MM.1S (cell line): ENCODE measurements around the gene JPT2.

Source experiments
- DNase-seq: peaks from one replicate; pipeline ENCODE4 v3.0.0-alpha.2; 2015
- H2AFZ ChIP-seq: fragments of 300-600 bp; sonication (generic); 2 replicates; pipeline ENCODE4 v1.6.0; 2016; ENCODE audit warnings: antibody characterized with exemption, low read length
- H3F3A ChIP-seq: fragments of 300-600 bp; sonication (generic); 2 replicates; pipeline ENCODE4 v1.6.1; 2016; ENCODE audit warnings: mild to moderate bottlenecking, antibody characterized with exemption, low read length, moderate library complexity, mixed read lengths; ENCODE audit not compliant: insufficient read depth
- H3K27ac ChIP-seq: fragments of 300-600 bp; sonication (generic); 2 replicates; pipeline ENCODE4 v1.5.1; 2016; ENCODE audit warnings: mild to moderate bottlenecking, low read length
- H3K27me3 ChIP-seq: fragments of 300-600 bp; sonication (generic); replicated peaks from 2 replicates; pipeline ENCODE4 v1.6.0; 2016; ENCODE audit warnings: low read length; ENCODE audit not compliant: insufficient read depth
- H3K36me3 ChIP-seq: fragments of 300-600 bp; sonication (generic); replicated peaks from 2 replicates; pipeline ENCODE4 v1.6.1; 2016; ENCODE audit warnings: mild to moderate bottlenecking, low read length, mixed read lengths; ENCODE audit not compliant: insufficient read depth
- H3K4me1 ChIP-seq: fragments of 300-600 bp; sonication (generic); 2 replicates; pipeline ENCODE4 v1.6.1; 2016; ENCODE audit warnings: low read length, mixed read lengths
- H3K4me2 ChIP-seq: fragments of 300-600 bp; sonication (generic); 2 replicates; pipeline ENCODE4 v1.6.0; 2016; ENCODE audit warnings: low read depth, low read length
- H3K4me3 ChIP-seq: fragments of 300-600 bp; sonication (generic); 2 replicates; pipeline ENCODE4 v1.5.1; 2016; ENCODE audit warnings: low read length, mixed read lengths
- H3K79me2 ChIP-seq: fragments of 300-600 bp; sonication (generic); 2 replicates; pipeline ENCODE4 v1.6.1; 2016; ENCODE audit warnings: mixed run types, low read length, mixed read lengths
- H3K9ac ChIP-seq: fragments of 300-600 bp; sonication (generic); 2 replicates; pipeline ENCODE4 v1.6.1; 2016; ENCODE audit warnings: low read length, mixed read lengths
- H3K9me2 ChIP-seq: fragments of 300-600 bp; sonication (generic); replicated peaks from 2 replicates; pipeline ENCODE4 v1.6.1; 2016; ENCODE audit warnings: mild to moderate bottlenecking, low read length, mixed read lengths; ENCODE audit not compliant: insufficient read depth
- H3K9me3 ChIP-seq: fragments of 300-600 bp; sonication (generic); replicated peaks from 2 replicates; pipeline ENCODE4 v1.6.1; 2016; ENCODE audit warnings: mild to moderate bottlenecking, low read length, mixed read lengths; ENCODE audit not compliant: insufficient read depth
- H4K20me1 ChIP-seq: fragments of 300-600 bp; sonication (generic); 2 replicates; pipeline ENCODE4 v1.6.1; 2016; ENCODE audit warnings: mild to moderate bottlenecking, low read length, moderate library complexity, mixed read lengths; ENCODE audit not compliant: insufficient read depth
- EZH2 ChIP-seq: fragments of 300-600 bp; sonication (generic); optimal IDR thresholded peaks from 2 replicates; pipeline ENCODE3; 2017; ENCODE audit warnings: low read depth, mild to moderate bottlenecking, antibody characterized with exemption, low read length, mixed read lengths
- EZH2phosphoT487 ChIP-seq: fragments of 300-600 bp; sonication (generic); IDR thresholded peaks from 2 replicates; pipeline ENCODE4 v1.6.1; 2018; ENCODE audit warnings: antibody characterized with exemption, low read length
- TF ChIP-seq, protein P1 (sequence below): fragments of 300-600 bp; sonication (generic); IDR thresholded peaks from 2 replicates; pipeline ENCODE4 v1.5.1; 2016; ENCODE audit warnings: antibody characterized with exemption, low read length, mixed read lengths

The JPT2 gene

DNA sequence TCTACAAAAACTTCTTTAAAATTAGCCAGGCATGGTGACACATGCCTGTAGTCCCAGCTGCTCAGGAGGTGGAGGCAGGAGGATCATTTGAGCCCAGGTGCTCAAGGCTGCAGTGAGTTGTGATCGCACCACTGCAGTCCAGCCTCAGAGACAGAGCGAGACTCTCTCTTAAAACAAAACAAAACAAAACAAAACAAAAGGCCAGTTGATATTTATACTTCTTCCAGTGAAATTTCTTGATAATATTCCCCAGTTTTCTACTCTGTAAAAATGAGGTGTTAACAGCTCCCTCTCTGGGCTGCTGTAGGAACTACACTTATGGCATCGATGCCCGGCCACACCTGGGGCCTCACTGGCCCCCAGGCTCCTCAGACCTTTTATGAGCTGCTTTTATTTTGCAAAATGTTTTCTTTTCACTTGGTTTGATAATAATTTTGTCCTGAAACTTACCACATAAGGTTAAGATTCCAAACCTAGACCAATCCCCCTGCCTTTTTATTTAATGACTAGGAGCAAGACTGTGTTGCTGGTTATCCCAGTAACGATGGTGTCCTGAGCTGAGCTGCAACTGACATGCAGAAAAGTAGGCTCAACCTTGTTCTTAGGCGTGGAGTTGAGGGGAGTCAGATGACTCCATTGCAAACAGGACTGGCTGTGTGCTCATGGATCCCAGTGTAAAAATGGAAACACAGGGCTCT is 45.5 kb downstream of the JPT2 start:
- TF ChIP-seq EZH2phosphoT487 (no peak), EZH2 (no peak)
- TF ChIP-seq, protein P1, sequence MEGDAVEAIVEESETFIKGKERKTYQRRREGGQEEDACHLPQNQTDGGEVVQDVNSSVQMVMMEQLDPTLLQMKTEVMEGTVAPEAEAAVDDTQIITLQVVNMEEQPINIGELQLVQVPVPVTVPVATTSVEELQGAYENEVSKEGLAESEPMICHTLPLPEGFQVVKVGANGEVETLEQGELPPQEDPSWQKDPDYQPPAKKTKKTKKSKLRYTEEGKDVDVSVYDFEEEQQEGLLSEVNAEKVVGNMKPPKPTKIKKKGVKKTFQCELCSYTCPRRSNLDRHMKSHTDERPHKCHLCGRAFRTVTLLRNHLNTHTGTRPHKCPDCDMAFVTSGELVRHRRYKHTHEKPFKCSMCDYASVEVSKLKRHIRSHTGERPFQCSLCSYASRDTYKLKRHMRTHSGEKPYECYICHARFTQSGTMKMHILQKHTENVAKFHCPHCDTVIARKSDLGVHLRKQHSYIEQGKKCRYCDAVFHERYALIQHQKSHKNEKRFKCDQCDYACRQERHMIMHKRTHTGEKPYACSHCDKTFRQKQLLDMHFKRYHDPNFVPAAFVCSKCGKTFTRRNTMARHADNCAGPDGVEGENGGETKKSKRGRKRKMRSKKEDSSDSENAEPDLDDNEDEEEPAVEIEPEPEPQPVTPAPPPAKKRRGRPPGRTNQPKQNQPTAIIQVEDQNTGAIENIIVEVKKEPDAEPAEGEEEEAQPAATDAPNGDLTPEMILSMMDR, result peak; percentile 74
- Histone ChIP-seq H3K9me2 (no peaks in the 10 kb centered on the region), H3K36me3 (no peaks in the 10 kb centered on the region), H3K9me3 (no peaks in the 10 kb centered on the region), H3K4me1 (peaks cover 6% of the 10 kb centered on the region; the same call in 1 of the 2 replicates), H3K27ac (no peak overlapping the region), H3K79me2 (peaks cover 41% of the 10 kb centered on the region), H3K4me3 (no peak overlapping the region), H2AFZ (no peak overlapping the region), H3K27me3 (no peaks in the 10 kb centered on the region), H4K20me1 (no peaks in the 10 kb centered on the region), H3K9ac (no peak overlapping the region), H3F3A (peaks cover 3% of the 10 kb centered on the region; the same call in 1 of the 2 replicates), H3K4me2 (no peak overlapping the region)
- DNase-seq, result peak; percentile 27

DNA sequence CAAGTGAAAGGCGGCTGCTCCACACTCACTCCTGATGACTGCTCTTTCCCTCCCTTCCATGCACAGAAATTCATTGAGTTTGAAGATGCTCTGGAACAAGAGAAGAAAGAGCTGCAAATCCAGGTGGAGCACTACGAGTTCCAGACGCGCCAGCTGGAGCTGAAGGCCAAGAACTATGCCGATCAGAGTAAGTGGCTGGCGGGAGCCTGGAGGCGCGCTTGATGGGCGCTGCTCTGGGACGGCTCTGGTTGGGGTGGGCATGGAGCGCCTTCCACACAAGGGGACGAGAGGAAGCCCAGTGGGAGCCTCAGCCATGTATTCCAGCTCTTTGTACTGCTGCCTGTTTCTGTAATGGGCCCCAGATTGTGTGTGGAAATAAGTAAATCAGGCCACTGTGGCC is 46.4 kb downstream of the JPT2 start:
- peaks cover 34% of the 10 kb centered on the region for H3K79me2 ChIP-seq
- TF ChIP-seq EZH2 (no peak), EZH2phosphoT487 (no peak)
- TF ChIP-seq, protein P1, result no peak
- H2AFZ ChIP-seq, result no peak overlapping the region
- H3K27me3 ChIP-seq, result no peaks in the 10 kb centered on the region
- H3K9me2 ChIP-seq, result no peaks in the 10 kb centered on the region
- no peaks in the 10 kb centered on the region for H3K36me3 ChIP-seq
- H3K9me3 ChIP-seq, result no peaks in the 10 kb centered on the region
- H3K9ac ChIP-seq, result no peak overlapping the region
- no peak for DNase-seq
- H3K4me3 ChIP-seq, result no peak overlapping the region
- H3K27ac ChIP-seq, result no peak overlapping the region
- H3K4me1 ChIP-seq, result peaks cover 6% of the 10 kb centered on the region; the same call in 1 of the 2 replicates
- no peaks in the 10 kb centered on the region for H4K20me1 ChIP-seq
- H3F3A ChIP-seq, result peaks cover 3% of the 10 kb centered on the region; the same call in 1 of the 2 replicates
- H3K4me2 ChIP-seq, result no peak overlapping the region

DNA sequence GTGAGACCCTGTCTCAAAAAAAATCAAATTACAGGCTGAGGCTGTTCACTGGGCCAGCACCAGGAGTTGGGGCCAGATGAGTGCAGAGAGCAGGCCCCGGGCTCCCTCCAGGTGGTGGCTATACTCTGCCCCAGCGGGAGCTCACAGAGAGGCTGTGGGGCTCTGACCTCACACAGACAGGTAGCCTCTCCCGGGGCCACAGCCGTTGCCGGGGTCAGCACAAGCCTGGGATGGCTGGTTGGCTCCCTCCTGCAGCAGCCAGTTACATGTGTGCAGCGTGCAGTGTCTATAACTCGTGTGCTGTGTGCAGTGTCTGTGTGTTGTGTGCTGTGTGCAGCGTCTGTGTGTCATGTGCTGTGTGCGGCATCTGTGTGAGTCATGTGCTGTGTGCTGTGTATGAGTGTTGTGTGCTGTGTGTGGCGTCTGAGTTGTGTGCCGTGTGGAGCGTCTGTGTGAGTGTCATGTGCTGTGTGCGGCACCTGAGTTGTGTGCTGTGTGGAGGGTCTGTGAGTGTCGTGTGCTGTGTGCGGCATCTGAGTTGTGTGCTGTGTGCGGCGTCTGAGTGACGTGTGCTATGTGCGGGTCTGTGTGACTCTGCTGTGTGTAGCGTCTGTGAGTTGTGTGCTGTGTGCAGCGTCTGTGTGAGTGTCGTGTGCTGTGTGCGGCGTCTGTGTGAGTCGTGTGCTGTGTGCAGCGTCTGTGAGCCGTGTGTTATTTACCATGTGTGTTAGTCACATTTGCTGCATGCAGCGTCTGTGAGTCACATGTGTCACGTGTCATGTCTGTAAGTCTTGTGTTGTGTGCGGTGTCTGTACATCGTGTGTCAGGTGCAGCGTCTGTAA is 48.8 kb downstream of the JPT2 start:
- Histone ChIP-seq H3K9ac (no peak overlapping the region), H3F3A (peaks cover 3% of the 10 kb centered on the region; the same call in 1 of the 2 replicates), H3K79me2 (peaks cover 30% of the 10 kb centered on the region), H3K4me3 (no peak overlapping the region), H3K27me3 (no peaks in the 10 kb centered on the region), H2AFZ (no peak overlapping the region), H3K27ac (no peak overlapping the region), H3K4me1 (peaks cover 6% of the 10 kb centered on the region; the same call in 1 of the 2 replicates), H4K20me1 (no peaks in the 10 kb centered on the region), H3K4me2 (no peak overlapping the region), H3K36me3 (no peaks in the 10 kb centered on the region), H3K9me2 (no peaks in the 10 kb centered on the region), H3K9me3 (no peaks in the 10 kb centered on the region)
- TF ChIP-seq, protein P1, result no peak
- TF ChIP-seq EZH2, result no peak
- TF ChIP-seq EZH2phosphoT487, result no peak
- DNase-seq, result no peak
